Loucy (cell line): ENCODE measurements around the gene TLNRD1.

Experiments
- CTCF ChIP-seq: fragments of 200-600 bp; sonication (generic); conservative IDR thresholded peaks from 2 replicates; pipeline ENCODE4 v1.5.1; 2014; ENCODE audit warnings: mild to moderate bottlenecking, antibody characterized with exemption, low read length
- EZH2phosphoT487 ChIP-seq: fragments of 200-600 bp; IDR thresholded peaks from 2 replicates; pipeline ENCODE4 v1.6.1; 2018; ENCODE audit warnings: antibody characterized with exemption, mild to moderate bottlenecking, moderate library complexity, borderline replicate concordance

GRCh38 chr15:81049835-81050234 lies 49.1 kb downstream of the TLNRD1 start:
- TF ChIP-seq CTCF (no peak), EZH2phosphoT487 (no peak)
